Left renal cortex interstitium (tissue), 4 donors: Measurements from ENCODE around the gene ZNF708. TPM values are rescaled to one million over a fixed set of nuclear protein-coding genes. Genes with fewer than 3 reads are reported as not detected.
A peak's percentile ranks its signal among the peaks of the same experiment; 100 is the strongest.
"Not testable (repeated sequence)": the region's sequence is repeated elsewhere in the genome, so short reads cannot be mapped to it uniquely, and the experiment has no call there.

Experiments used
- DNase-seq, 4 donors: peaks; one replicate each; pipeline ENCODE4 v3.0.0-alpha.2; 2013; ENCODE audit warnings: low read depth in 4 of 4, low spot score in 2 of 4, missing footprints in 1 of 4
- polyA plus RNA-seq, 4 donors: library from polyadenylated mRNA; unstranded; fragments of 120-200 nt; gene quantifications; one replicate each; pipeline ENCODE4 v1.2.1, GENCODE V29; 2013; ENCODE audit not compliant: insufficient read length in 4 of 4

The ZNF708 gene
- polyA plus RNA-seq, 4 donors: 15.9 to 24.3 (median 19.5) TPM

DNA sequence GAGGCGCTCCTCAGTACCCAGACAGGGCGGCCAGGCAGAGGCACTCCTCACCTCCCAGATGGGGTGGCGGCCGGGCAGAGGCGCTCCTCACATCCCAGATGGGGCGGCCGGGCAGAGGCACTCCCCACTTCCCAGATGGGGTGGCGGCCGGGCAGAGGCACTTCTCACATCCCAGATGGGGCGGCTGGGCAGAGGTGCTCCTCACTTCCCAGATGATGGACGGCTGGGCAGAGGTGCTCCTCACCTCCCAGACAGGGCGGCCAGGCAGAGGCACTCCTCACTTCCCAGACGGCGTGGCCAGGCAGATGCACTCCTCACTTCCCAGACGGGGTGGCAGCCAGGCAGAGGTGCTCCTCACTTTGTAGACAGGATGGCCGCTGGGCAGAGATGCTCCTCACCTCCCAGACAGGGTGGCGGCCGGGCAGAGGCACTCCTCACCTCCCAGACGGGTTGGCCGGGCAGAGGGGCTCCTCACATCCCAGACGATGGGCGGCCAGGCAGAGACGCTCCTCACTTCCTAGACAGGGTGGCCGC lies 68.3 kb downstream of the ZNF708 start:
- DNase-seq: not testable (repeated sequence)

DNA sequence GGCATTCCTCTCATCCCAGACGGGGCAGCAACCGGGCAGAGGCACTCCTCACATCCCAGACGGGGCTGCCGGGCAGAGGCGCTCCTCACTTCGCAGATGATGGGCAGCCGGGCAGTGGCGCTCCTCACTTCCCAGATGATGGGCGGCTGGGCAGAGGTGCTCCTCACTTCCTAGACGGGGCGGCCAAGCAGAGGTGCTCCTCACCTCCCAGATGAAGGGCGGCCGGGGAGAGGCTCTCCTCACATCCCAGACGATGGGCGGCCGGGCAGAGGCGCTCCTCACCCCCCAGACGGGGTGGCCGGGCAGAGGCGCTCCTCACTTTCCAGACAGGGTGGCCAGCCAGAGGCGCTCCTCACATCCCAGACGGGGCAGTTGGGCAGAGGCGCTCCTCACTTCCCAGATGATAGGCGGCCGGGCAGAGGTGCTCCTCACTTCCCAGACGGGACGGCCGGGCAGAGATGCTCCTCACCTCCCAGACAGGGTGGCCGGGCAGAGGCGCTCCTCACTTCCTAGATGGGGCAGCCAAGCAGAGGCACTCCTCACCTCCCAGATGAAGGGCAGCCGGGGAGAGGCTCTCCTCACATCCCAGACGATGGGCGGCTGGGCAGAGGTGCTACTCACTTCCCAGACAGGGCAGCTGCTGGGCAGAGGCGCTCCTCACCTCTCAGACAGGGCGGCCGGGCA lies 68.9 kb downstream of the ZNF708 start:
- no peak for DNase-seq

DNA sequence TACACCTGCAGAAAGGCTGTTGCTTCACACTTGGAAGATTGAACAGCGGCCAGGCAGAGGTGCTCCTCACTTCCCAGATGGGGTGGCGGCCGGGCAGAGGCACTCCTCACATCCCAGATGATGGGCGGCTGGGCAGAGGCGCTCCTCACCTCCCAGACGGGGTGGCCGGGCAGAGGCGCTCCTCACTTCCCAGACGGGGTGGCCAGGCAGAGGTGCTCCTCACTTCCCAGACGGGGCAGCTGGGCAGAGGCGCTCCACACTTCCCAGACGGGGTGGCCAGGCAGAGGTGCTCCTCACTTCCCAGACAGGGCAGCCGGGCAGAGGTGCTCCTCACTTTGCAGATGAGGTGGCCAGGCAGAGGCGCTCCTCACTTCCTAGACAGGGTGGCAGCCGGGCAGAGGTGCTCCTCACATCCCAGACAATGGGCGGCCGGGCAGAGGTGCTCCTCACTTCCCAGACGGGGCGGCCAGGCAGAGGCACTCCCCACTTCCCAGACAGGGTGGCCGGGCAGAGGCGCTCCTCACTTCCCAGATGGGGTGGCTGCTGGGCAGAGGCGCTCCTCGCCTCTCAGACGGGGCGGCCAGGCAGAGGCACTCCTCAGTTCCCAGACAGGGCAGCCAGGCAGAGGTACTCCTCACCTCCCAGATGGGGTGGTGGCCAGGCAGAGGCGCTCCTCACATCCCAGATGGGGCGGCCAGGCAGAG lies 69.6 kb downstream of the ZNF708 start:
- DNase-seq: not testable (repeated sequence)

DNA sequence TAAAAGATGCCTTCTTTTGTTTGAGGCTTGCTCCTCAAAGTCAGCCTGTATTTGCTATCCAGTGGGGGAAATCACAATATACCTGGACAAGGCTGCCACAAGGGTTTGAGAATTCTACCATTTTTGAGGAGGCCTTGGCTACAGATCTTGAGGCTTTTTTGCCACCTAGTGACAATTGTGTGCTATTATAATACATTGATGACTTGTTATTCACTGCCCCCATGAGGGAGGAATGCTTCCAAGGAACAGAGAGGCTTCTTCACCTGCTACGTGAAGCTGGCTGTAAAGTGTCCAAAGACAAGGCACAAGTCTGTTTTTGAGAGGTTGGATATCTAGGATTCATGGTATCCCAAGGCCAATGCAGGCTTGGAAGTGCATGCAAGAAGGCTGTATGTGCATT lies 72.5 kb downstream of the ZNF708 start:
- DNase-seq: peak in 1 of 4 donors; percentile 1

Other genes with a start within 250 kb of the ZNF708 start
- gene ZNF714, start 247.2 kb downstream of the ZNF708 start, polyA plus RNA-seq: 10 to 100 TPM; 11.4 to 27.8 (median 17.6) TPM
- 10 to 100 TPM; 16.4 to 33.1 (median 25.0) TPM for gene ZNF431, start 187.4 kb downstream of the ZNF708 start, polyA plus RNA-seq
- 10 to 100 TPM; 29.8 to 53.2 (median 41.5) TPM for gene ZNF738, start 29.6 kb upstream of the ZNF708 start, polyA plus RNA-seq
- 10 to 100 TPM; 17.6 to 36.6 (median 25.6) TPM for gene ZNF493, start 67.7 kb upstream of the ZNF708 start, polyA plus RNA-seq
- gene ZNF429, start 176.2 kb upstream of the ZNF708 start, polyA plus RNA-seq: 10 to 100 TPM; 23.3 to 33.7 (median 28.1) TPM